Liver (tissue), 9 donors: ENCODE measurements around the gene WNT3A. TPM values are rescaled to one million over a fixed set of nuclear protein-coding genes. Genes with fewer than 3 reads are reported as not detected.

Source experiments
- DNase-seq: peaks from one replicate; pipeline ENCODE4 v3.0.0-alpha.2; 2017; ENCODE audit warnings: low spot score
- H3K27ac ChIP-seq, 2 donors: one replicate each; pipeline ENCODE4 v1.7.0; 2013; ENCODE audit warnings: inconsistent platforms in 2 of 2, low read length in 2 of 2, control low read depth in 1 of 2, low read depth in 1 of 2, mild to moderate bottlenecking in 1 of 2
- H3K27me3 ChIP-seq, 4 donors: one replicate each; pipeline versions ENCODE4 v1.6.1 to v1.7.0; 2013; ENCODE audit warnings: low read length in 3 of 4, inconsistent platforms in 1 of 4, mild to moderate bottlenecking in 1 of 4, moderate library complexity in 1 of 4; ENCODE audit not compliant: control insufficient read depth in 4 of 4, insufficient read depth in 4 of 4
- H3K36me3 ChIP-seq, 4 donors: one replicate each; pipeline versions ENCODE4 v1.6.1 to v1.7.0; 2013; ENCODE audit warnings: low read length in 3 of 4, mild to moderate bottlenecking in 3 of 4, low read depth in 1 of 4, moderate library complexity in 1 of 4; ENCODE audit not compliant: control insufficient read depth in 4 of 4, insufficient read depth in 3 of 4
- H3K4me1 ChIP-seq, 4 donors: one replicate each; pipeline versions ENCODE4 v1.6.1 to v1.7.0; 2013; ENCODE audit warnings: low read length in 3 of 4, mild to moderate bottlenecking in 3 of 4, moderate library complexity in 1 of 4; ENCODE audit not compliant: control insufficient read depth in 4 of 4, insufficient read depth in 4 of 4
- H3K4me3 ChIP-seq, 3 donors: one replicate each; pipeline versions ENCODE4 v1.6.1 to v1.7.0; 2013; ENCODE audit warnings: low read length in 3 of 3, control low read depth in 1 of 3, low read depth in 1 of 3, mild to moderate bottlenecking in 1 of 3
- H3K9ac ChIP-seq, 2 donors: one replicate each; pipeline ENCODE4 v1.7.0; 2013; ENCODE audit warnings: low read length in 2 of 2, mild to moderate bottlenecking in 2 of 2, moderate library complexity in 2 of 2, control low read depth in 1 of 2, low read depth in 1 of 2
- H3K9me3 ChIP-seq, 4 donors: one replicate each; pipeline versions ENCODE4 v1.6.1 to v1.7.0; 2013; ENCODE audit warnings: low read length in 3 of 4; ENCODE audit not compliant: control insufficient read depth in 4 of 4
- ATF3 ChIP-seq: IDR thresholded peaks from 2 replicates; pipeline ENCODE4 v1.6.1; 2016; ENCODE audit warnings: antibody characterized with exemption
- CTCF ChIP-seq: fragments of 150-350 bp; IDR thresholded peaks from 2 replicates; pipeline ENCODE4 v1.5.1; 2017; ENCODE audit warnings: improper control_type of control experiment, low read depth, low read length; ENCODE audit not compliant: missing input control
- EGR1 ChIP-seq, 2 donors: IDR thresholded peaks; 2 replicates each; pipeline ENCODE4 v1.6.1; 2016 to 2018; ENCODE audit warnings: antibody characterized with exemption in 2 of 2, low read depth in 2 of 2
- GABPA ChIP-seq, 2 donors: IDR thresholded peaks in 1 of 2; conservative IDR thresholded peaks in 1 of 2; 2 replicates each; pipeline ENCODE4 v1.6.1; 2016; ENCODE audit warnings: antibody characterized with exemption in 2 of 2, mild to moderate bottlenecking in 1 of 2, moderate library complexity in 1 of 2
- HNF4A ChIP-seq, 2 donors: conservative IDR thresholded peaks; 2 replicates each; pipeline ENCODE4 v1.6.1; 2016; ENCODE audit warnings: antibody characterized with exemption in 2 of 2, mild to moderate bottlenecking in 2 of 2
- HNF4G ChIP-seq: IDR thresholded peaks from 2 replicates; pipeline ENCODE4 v1.6.1; 2016; ENCODE audit warnings: antibody characterized with exemption
- JUND ChIP-seq, 2 donors: IDR thresholded peaks; 2 replicates each; pipeline ENCODE4 v1.6.1; 2016; ENCODE audit warnings: antibody characterized with exemption in 2 of 2
- MAX ChIP-seq: IDR thresholded peaks from 2 replicates; pipeline ENCODE4 v1.6.1; 2016; ENCODE audit warnings: antibody characterized with exemption
- RAD21 ChIP-seq, 2 donors: IDR thresholded peaks; 2 replicates each; pipeline ENCODE4 v1.6.1; 2016; ENCODE audit warnings: antibody characterized with exemption in 2 of 2, mild to moderate bottlenecking in 2 of 2
- REST ChIP-seq: IDR thresholded peaks from 2 replicates; pipeline ENCODE4 v1.6.1; 2016; ENCODE audit warnings: antibody characterized with exemption, mild to moderate bottlenecking
- RXRA ChIP-seq, 2 donors: IDR thresholded peaks; 2 replicates each; pipeline ENCODE4 v1.6.1; 2017 to 2018; ENCODE audit warnings: antibody characterized with exemption in 2 of 2, mild to moderate bottlenecking in 1 of 2
- SP1 ChIP-seq: IDR thresholded peaks from 2 replicates; pipeline ENCODE4 v1.6.1; 2018; ENCODE audit warnings: antibody characterized with exemption, mild to moderate bottlenecking
- TAF1 ChIP-seq: conservative IDR thresholded peaks from 2 replicates; pipeline ENCODE4 v1.6.1; 2016; ENCODE audit warnings: antibody characterized with exemption, mild to moderate bottlenecking
- ZBTB33 ChIP-seq: IDR thresholded peaks from 2 replicates; pipeline ENCODE4 v1.6.1; 2016; ENCODE audit warnings: antibody characterized with exemption
- WGBS: extraction: QIAGEN DNeasy Blood & Tissue Kit; methylation state at CpG from one replicate; pipeline ENCODE4 v1.1.7; 2013; 5-methylcytosine and 5-hydroxymethylcytosine counted together
- polyA plus RNA-seq, 2 donors: library from polyadenylated mRNA; stranded (reverse) in 1 of 2; unstranded in 1 of 2; fragments of 200-250 nt in 1 of 2; fragments of >200 nt in 1 of 2; fragmentation: Nextera tagmentation in 1 of 2; extraction: Ambion mirVana in 1 of 2; gene quantifications; one replicate each; pipeline versions ENCODE4 v1.2.1 to v1.2.3, GENCODE V29; 2013 to 2015
- total RNA-seq, 2 donors: library from RNA; depleted of rRNA; stranded (reverse); fragments of >200 nt; gene quantifications; one replicate each; pipeline ENCODE4 v1.2.3, GENCODE V29; 2014
- donor health status: healthy.
- donor health status: healthy.
- donor health status: healthy.
- donor health status: healthy.
- donor health status: healthy.

The WNT3A gene
- total and polyA plus RNA-seq, 4 donors = not detected

- H3K27me3 ChIP-seq = peaks cover 0 to 4% (median 0%) of the 10 kb centered on the region in 4 donors
- H3K9me3 ChIP-seq = no peaks in the 10 kb centered on the region
- H3K4me1 ChIP-seq = no peaks in the 10 kb centered on the region
- no peaks in the 10 kb centered on the region for H3K36me3 ChIP-seq
- H3K9ac ChIP-seq = no peak overlapping the region
- TF ChIP-seq CTCF = no peak
- TF ChIP-seq ATF3 = no peak
- no peak for TF ChIP-seq HNF4A (conservative IDR thresholded peaks at IDR 0.05)
- no peak for TF ChIP-seq ZBTB33
- TF ChIP-seq TAF1 = no peak
- no peak for TF ChIP-seq REST
- TF ChIP-seq SP1 = no peak
- H3K27ac ChIP-seq = no peak overlapping the region
- DNase-seq = no peak
- H3K4me3 ChIP-seq = no peak overlapping the region
- 45% methylated on average over 7 of the region's 7 CpGs for WGBS
Measured at GRCh38 chr1:228071839-228072657, 65.2 kb downstream of the WNT3A start.

GRCh38 chr1:228072658-228073043, 65.9 kb downstream of the WNT3A start:
- no peak for DNase-seq

More at GRCh38 chr1:228072658-228073043, 65.9 kb downstream of the WNT3A start:
- H3K9me3 ChIP-seq = no peaks in the 10 kb centered on the region
- H3K9ac ChIP-seq = no peak overlapping the region
- no peaks in the 10 kb centered on the region for H3K36me3 ChIP-seq
- TF ChIP-seq MAX (no peak), RAD21 (IDR thresholded peaks at IDR 0.05) (no peak), HNF4G (no peak), EGR1 (IDR thresholded peaks at IDR 0.05; ENCODE audit: low read depth in 2 of 2) (no peak), RXRA (IDR thresholded peaks at IDR 0.05) (no peak), GABPA (IDR thresholded peaks at IDR 0.05 in 1 of 2, conservative IDR thresholded peaks at IDR 0.05 in 1 of 2) (no peak), ATF3 (no peak), JUND (IDR thresholded peaks at IDR 0.05) (no peak)
- no peak overlapping the region for H3K27ac ChIP-seq
- no peak overlapping the region for H3K4me3 ChIP-seq
- no peaks in the 10 kb centered on the region for H3K27me3 ChIP-seq
- H3K4me1 ChIP-seq = no peaks in the 10 kb centered on the region
- 53% methylated on average over 5 of the region's 5 CpGs for WGBS
